ENCODE measurements around the gene PGGT1B. TPM values are rescaled to one million over a fixed set of nuclear protein-coding genes. Genes with fewer than 3 reads are reported as not detected.

The PGGT1B gene
- total RNA-seq, 1 experiment from 2014 or later: 59.7 TPM

GRCh38 chr5:115289104-115289503 is 26.4 kb upstream of the PGGT1B start:
- Histone ChIP-seq H3K79me2 (ENCODE audit: insufficient read depth, low read length) (peaks cover 9% of the 10 kb centered on the region; the same call in 1 of the 2 replicates), H3T11ph (ENCODE audit: low read length) (no peak overlapping the region), H3K23me2 (ENCODE audit: insufficient read length, low read depth, low read length, poor library complexity, severe bottlenecking) (no peaks in the 10 kb centered on the region), H2BK15ac (ENCODE audit: low read depth, low read length) (no peak overlapping the region), H3K9me3 (ENCODE audit: control insufficient read depth, low read depth, low read length) (no peaks in the 10 kb centered on the region), H3K9ac (ENCODE audit: extremely low read depth, insufficient read length, low read length) (no peak overlapping the region), H4K20me1 (ENCODE audit: control insufficient read depth, insufficient read depth, insufficient read length) (no peaks in the 10 kb centered on the region), H3K18ac (ENCODE audit: insufficient read length, low read depth, low read length) (no peak overlapping the region), H3K4ac (ENCODE audit: low read depth, low read length) (no peak overlapping the region), H4K91ac (ENCODE audit: insufficient read length, low read depth, low read length) (no peak overlapping the region), H3K4me2 (ENCODE audit: insufficient read depth, insufficient read length, low read length) (no peak overlapping the region), H3K4me1 (ENCODE audit: insufficient read depth, low read length) (no peaks in the 10 kb centered on the region; the same call in 1 of the 2 replicates), H2BK12ac (ENCODE audit: insufficient read length, low read depth, low read length) (no peak overlapping the region), H2BK5ac (ENCODE audit: insufficient read length, low read length) (no peak overlapping the region), H4K8ac (replicated peaks; ENCODE audit: insufficient read length, low read depth, low read length) (no peak overlapping the region), H3K27me3 (ENCODE audit: insufficient read depth, low read length) (no peaks in the 10 kb centered on the region), H4K5ac (ENCODE audit: insufficient read length, low read depth, low read length) (no peak overlapping the region), H2AK5ac (ENCODE audit: insufficient read length, low read length) (no peak overlapping the region), H3K56ac (ENCODE audit: insufficient read length, low read depth, low read length) (no peak overlapping the region), H2BK120ac (ENCODE audit: low read depth, low read length, poor library complexity, severe bottlenecking) (no peak overlapping the region), H2AFZ (ENCODE audit: low read length) (no peak overlapping the region), H3K23ac (ENCODE audit: insufficient read length, low read depth, low read length) (no peak overlapping the region), H3K27ac (ENCODE audit: insufficient read length, low read depth, low read length) (no peak overlapping the region), H3K14ac (ENCODE audit: insufficient read depth, low read length) (no peak overlapping the region), H3K79me1 (ENCODE audit: insufficient read depth, low read depth, low read length, poor library complexity, severe bottlenecking) (peaks cover 2% of the 10 kb centered on the region), H2BK20ac (ENCODE audit: low read depth, low read length, poor library complexity, severe bottlenecking) (no peak overlapping the region)
- Mint-ChIP-seq H3K4me1 (peaks cover 10 to 13% of the 10 kb centered on the region in 2 experiments), H3K9me3 (peaks cover 2 to 5% of the 10 kb centered on the region in 2 experiments; a peak in 3 of 5 replicates), H3K27me3 (ENCODE audit: low read depth) (no peaks in the 10 kb centered on the region), H3K4me3 (no peak overlapping the region), H3K36me3 (ENCODE audit: insufficient read depth in 1 of 3, low read depth in 3 of 3) (peaks cover 3 to 23% (median 18%) of the 10 kb centered on the region in 3 experiments), H3K27ac (0 out of 7 replicates have a peak overlapping the region, but pooled peaks of 1 of the 3 experiments have one; percentile 16)
- TF ChIP-seq CTCF (conservative IDR thresholded peaks at IDR 0.05): no peak
- no CpG with 5 or more reads among the region's 4 CpGs for WGBS (ENCODE audit: extremely low coverage, insufficient read length, low lambda C conversion rate)
- no peak for DNase-seq
